ENCODE data around the gene CRELD2. TPM values are rescaled to one million over a fixed set of nuclear protein-coding genes. Genes with fewer than 3 reads are reported as not detected.

CRELD2 gene
- total and polyA plus RNA-seq, 2 of the 13 experiments (the other 11 are each of a cell fraction or from before 2014, with no cell fraction given), result 17.2 to 44.7 TPM

DNA sequence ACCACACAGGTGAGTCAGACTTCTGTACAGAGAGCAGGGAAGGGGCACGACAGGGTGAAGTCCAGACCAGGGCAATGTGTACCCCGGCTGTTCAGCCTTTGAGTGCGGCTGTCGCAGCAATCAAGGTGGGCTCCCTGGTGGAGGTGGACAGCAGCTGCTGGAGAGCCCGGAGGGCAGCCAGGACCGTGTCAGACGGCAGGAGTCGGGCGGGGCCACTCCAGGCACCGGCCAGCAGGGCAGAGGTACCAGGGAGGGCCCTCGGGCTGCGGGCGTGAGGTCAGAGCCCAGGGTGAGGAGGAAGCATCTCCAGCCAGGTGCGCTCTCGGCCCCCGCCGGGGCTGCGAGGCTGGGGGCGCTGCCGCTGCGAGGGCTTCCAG, 41.3 kb downstream of the CRELD2 start (continued):
- TF ChIP-seq MNT (IDR thresholded peaks at IDR 0.05) (no peak), NBN (conservative IDR thresholded peaks at IDR 0.05) (no peak), HMG20B (CRISPR knock-in tag; conservative IDR thresholded peaks at IDR 0.05) (no peak), CEBPG (CRISPR knock-in tag; IDR thresholded peaks at IDR 0.05) (no peak), TARDBP (CRISPR knock-in tag; IDR thresholded peaks at IDR 0.05) (no peak), MTF2 (CRISPR knock-in tag; IDR thresholded peaks at IDR 0.05; ENCODE audit: borderline replicate concordance) (peak; percentile 75; the same call in 1 of the 2 replicates), ZNF710 (CRISPR knock-in tag; IDR thresholded peaks at IDR 0.05; ENCODE audit: borderline replicate concordance) (0 out of 2 replicates have a peak, but pooled peaks have one; percentile 56), DMTF1 (CRISPR knock-in tag; IDR thresholded peaks at IDR 0.05) (no peak), GABPA (IDR thresholded peaks at IDR 0.05; ENCODE audit: low read depth, low read length) (no peak), GABPA (CRISPR knock-in tag; IDR thresholded peaks at IDR 0.05; ENCODE audit: low read depth) (no peak), CEBPB (IDR thresholded peaks at IDR 0.05; ENCODE audit: borderline replicate concordance, low read depth, low read length) (no peak), ZNF225 (CRISPR knock-in tag; IDR thresholded peaks at IDR 0.05) (no peak), XBP1 (CRISPR knock-in tag; IDR thresholded peaks at IDR 0.05) (no peak), ZNF563 (CRISPR knock-in tag; IDR thresholded peaks at IDR 0.05) (no peak; the same call in 1 of the 2 replicates), ZNF678 (CRISPR knock-in tag; IDR thresholded peaks at IDR 0.05) (no peak), ZKSCAN1 (IDR thresholded peaks at IDR 0.05; ENCODE audit: low read length) (no peak), MBD4 (IDR thresholded peaks at IDR 0.05; ENCODE audit: borderline replicate concordance, low read length) (no peak), ZFP36L1 (CRISPR knock-in tag; IDR thresholded peaks at IDR 0.05) (no peak), ZFP1 (CRISPR knock-in tag; IDR thresholded peaks at IDR 0.05) (no peak), PRDM15 (CRISPR knock-in tag; IDR thresholded peaks at IDR 0.05) (peak; percentile 37; the same call in 1 of the 2 replicates), ZNF274 (CRISPR knock-in tag; IDR thresholded peaks at IDR 0.05) (0 out of 2 replicates have a peak, but pooled peaks have one; percentile 14), GFI1 (CRISPR knock-in tag; IDR thresholded peaks at IDR 0.05; ENCODE audit: borderline replicate concordance) (peak; percentile 74; the same call in 1 of the 2 replicates), ZNF567 (CRISPR knock-in tag; IDR thresholded peaks at IDR 0.05; ENCODE audit: borderline replicate concordance) (no peak), YEATS4 (CRISPR knock-in tag; IDR thresholded peaks at IDR 0.05; ENCODE audit: borderline replicate concordance) (no peak)

Measured in HepG2 (cell line).